Activated CD4-positive, alpha-beta T cell treated with anti-CD3 and anti-CD28 coated beads, Interleukin-2, amount 10 ng/mL, durations not matched to agents 24 days and 14 days (primary cell): Measurements from ENCODE around the gene MTSS2. TPM values are rescaled to one million over a fixed set of nuclear protein-coding genes. Genes with fewer than 3 reads are reported as not detected.

ENCODE experiments used
- DNase-seq: peaks from one replicate; pipeline ENCODE4 v3.0.0; 2022
- H3K27ac Mint-ChIP-seq: one replicate; pipeline ENCODE4 v1.8.0; 2022; ENCODE audit warnings: mild to moderate bottlenecking, mixed read lengths
- H3K27me3 Mint-ChIP-seq: one replicate; pipeline ENCODE4 v1.8.0; 2022; ENCODE audit warnings: mixed read lengths
- H3K36me3 Mint-ChIP-seq: one replicate; pipeline ENCODE4 v1.8.0; 2022; ENCODE audit warnings: low read depth, mild to moderate bottlenecking, mixed read lengths
- H3K4me1 Mint-ChIP-seq: one replicate; pipeline ENCODE4 v1.8.0; 2021; ENCODE audit warnings: mixed read lengths
- H3K4me3 Mint-ChIP-seq: one replicate; pipeline ENCODE4 v1.8.0; 2022; ENCODE audit warnings: mild to moderate bottlenecking, moderate library complexity, mixed read lengths
- H3K9me3 Mint-ChIP-seq: one replicate; pipeline ENCODE4 v1.8.0; 2021; ENCODE audit warnings: mixed read lengths
- intact Hi-C: fragments of 100-400 bp; cut with micrococcal nuclease; formaldehyde crosslinking; loops from one replicate; pipeline ENCODE4 v1.15.1; 2023
- total RNA-seq: library from RNA; stranded (reverse); gene quantifications from 2 replicates; pipeline ENCODE4 v1.2.3, GENCODE V29; 2022

The MTSS2 gene
- total RNA-seq, 1 donor from 2014 or later = 3.7 TPM

GRCh38 chr16:70721202-70721963, 35.5 kb upstream of the MTSS2 start:
- Mint-ChIP-seq H3K9me3 (no peaks in the 10 kb centered on the region), H3K27ac (peak overlapping the region; percentile 79), H3K4me1 (peaks cover 2% of the 10 kb centered on the region), H3K4me3 (no peak overlapping the region), H3K27me3 (no peaks in the 10 kb centered on the region), H3K36me3 (peaks cover 12% of the 10 kb centered on the region)
- intact Hi-C loops = no loop called here
- no peak for DNase-seq

GRCh38 chr16:70720425-70721201, 34.8 kb upstream of the MTSS2 start:
- Mint-ChIP-seq H3K36me3 (peaks cover 12% of the 10 kb centered on the region), H3K27me3 (no peaks in the 10 kb centered on the region), H3K27ac (peak overlapping the region; percentile 79), H3K4me3 (no peak overlapping the region), H3K4me1 (peaks cover 2% of the 10 kb centered on the region), H3K9me3 (no peaks in the 10 kb centered on the region)
- intact Hi-C loops = no loop called here
- no peak for DNase-seq

GRCh38 chr16:70717065-70717464, 31.2 kb upstream of the MTSS2 start:
- Mint-ChIP-seq H3K4me1 (peaks cover 2% of the 10 kb centered on the region), H3K9me3 (no peaks in the 10 kb centered on the region), H3K27ac (no peak overlapping the region), H3K36me3 (peaks cover 12% of the 10 kb centered on the region), H3K4me3 (no peak overlapping the region), H3K27me3 (no peaks in the 10 kb centered on the region)
- no peak for DNase-seq
- intact Hi-C loops = no loop called here

GRCh38 chr16:70715860-70716357, 30.1 kb upstream of the MTSS2 start:
- peaks cover 8% of the 10 kb centered on the region for H3K36me3 Mint-ChIP-seq
- H3K9me3 Mint-ChIP-seq = no peaks in the 10 kb centered on the region
- H3K27ac Mint-ChIP-seq = no peak overlapping the region
- intact Hi-C loops = no loop called here
- peaks cover 2% of the 10 kb centered on the region for H3K4me1 Mint-ChIP-seq
- no peak for DNase-seq
- H3K27me3 Mint-ChIP-seq = no peaks in the 10 kb centered on the region
- H3K4me3 Mint-ChIP-seq = no peak overlapping the region

- no peak overlapping the region for H3K27ac Mint-ChIP-seq
- H3K27me3 Mint-ChIP-seq = no peaks in the 10 kb centered on the region
- DNase-seq = no peak
- intact Hi-C loops = no loop called here
- H3K4me3 Mint-ChIP-seq = no peak overlapping the region
- peaks cover 7% of the 10 kb centered on the region for H3K36me3 Mint-ChIP-seq
- H3K4me1 Mint-ChIP-seq = no peaks in the 10 kb centered on the region
- no peaks in the 10 kb centered on the region for H3K9me3 Mint-ChIP-seq
These were observed 29.4 kb upstream of the MTSS2 start for GRCh38 chr16:70715055-70715858.

- H3K36me3 Mint-ChIP-seq = peaks cover 3% of the 10 kb centered on the region
- intact Hi-C loops = no loop called here
- no peak overlapping the region for H3K27ac Mint-ChIP-seq
- peaks cover 2% of the 10 kb centered on the region for H3K4me1 Mint-ChIP-seq
- no peaks in the 10 kb centered on the region for H3K27me3 Mint-ChIP-seq
- no peaks in the 10 kb centered on the region for H3K9me3 Mint-ChIP-seq
- no peak for DNase-seq
- no peak overlapping the region for H3K4me3 Mint-ChIP-seq
These were observed 28.8 kb upstream of the MTSS2 start for GRCh38 chr16:70714581-70715054.

- Mint-ChIP-seq H3K27ac (no peak overlapping the region), H3K27me3 (no peaks in the 10 kb centered on the region), H3K36me3 (no peaks in the 10 kb centered on the region), H3K4me1 (peaks cover 2% of the 10 kb centered on the region), H3K4me3 (no peak overlapping the region), H3K9me3 (no peaks in the 10 kb centered on the region)
- no peak for DNase-seq
- intact Hi-C loops = no loop called here
These were observed 28.0 kb upstream of the MTSS2 start for GRCh38 chr16:70713824-70714223.

GRCh38 chr16:70713342-70713741, 27.5 kb upstream of the MTSS2 start:
- no peak overlapping the region for H3K4me3 Mint-ChIP-seq
- no peaks in the 10 kb centered on the region for H3K36me3 Mint-ChIP-seq
- H3K9me3 Mint-ChIP-seq = no peaks in the 10 kb centered on the region
- no peak for DNase-seq
- peaks cover 2% of the 10 kb centered on the region for H3K4me1 Mint-ChIP-seq
- intact Hi-C loops = no loop called here
- no peak overlapping the region for H3K27ac Mint-ChIP-seq
- no peaks in the 10 kb centered on the region for H3K27me3 Mint-ChIP-seq

- Mint-ChIP-seq H3K27me3 (no peaks in the 10 kb centered on the region), H3K27ac (no peak overlapping the region), H3K4me3 (no peak overlapping the region), H3K4me1 (peaks cover 2% of the 10 kb centered on the region), H3K36me3 (no peaks in the 10 kb centered on the region), H3K9me3 (no peaks in the 10 kb centered on the region)
- DNase-seq = no peak
- intact Hi-C loops = no loop called here
These were observed 27.1 kb upstream of the MTSS2 start for GRCh38 chr16:70712942-70713341.

- Mint-ChIP-seq H3K36me3 (no peaks in the 10 kb centered on the region), H3K4me3 (no peak overlapping the region), H3K4me1 (peaks cover 2% of the 10 kb centered on the region), H3K27ac (no peak overlapping the region), H3K9me3 (no peaks in the 10 kb centered on the region), H3K27me3 (no peaks in the 10 kb centered on the region)
- DNase-seq = no peak
- intact Hi-C loops = no loop called here
These were observed 26.5 kb upstream of the MTSS2 start for GRCh38 chr16:70712359-70712758.

GRCh38 chr16:70711211-70712031, 25.6 kb upstream of the MTSS2 start:
- Mint-ChIP-seq H3K4me1 (peaks cover 2% of the 10 kb centered on the region), H3K4me3 (no peak overlapping the region), H3K27me3 (no peaks in the 10 kb centered on the region), H3K36me3 (no peaks in the 10 kb centered on the region), H3K9me3 (no peaks in the 10 kb centered on the region), H3K27ac (no peak overlapping the region)
- DNase-seq = no peak
- intact Hi-C loops = no loop called here

- peaks cover 2% of the 10 kb centered on the region for H3K4me1 Mint-ChIP-seq
- no peaks in the 10 kb centered on the region for H3K27me3 Mint-ChIP-seq
- intact Hi-C loops = no loop called here
- no peaks in the 10 kb centered on the region for H3K36me3 Mint-ChIP-seq
- DNase-seq = no peak
- no peaks in the 10 kb centered on the region for H3K9me3 Mint-ChIP-seq
- H3K4me3 Mint-ChIP-seq = no peak overlapping the region
- no peak overlapping the region for H3K27ac Mint-ChIP-seq
These were observed 24.8 kb upstream of the MTSS2 start for GRCh38 chr16:70710422-70711210.
